ENCODE data around the gene FRMD4A.
"Not testable (repeated sequence)": the region's sequence is repeated elsewhere in the genome, so short reads cannot be mapped to it uniquely, and the experiment has no call there.

Gene FRMD4A

GRCh38 chr10:13851906-13852305 lies 478.8 kb downstream of the FRMD4A start:
- no peak for DNase-seq (ENCODE audit: low read depth in 2 of 2)

- DNase-seq (ENCODE audit: low read depth in 2 of 2) = no peak
Observed at GRCh38 chr10:13848520-13849445, 481.9 kb downstream of the FRMD4A start.

GRCh38 chr10:13847201-13847631 lies 483.5 kb downstream of the FRMD4A start:
- DNase-seq (ENCODE audit: low read depth in 2 of 2) = no peak

GRCh38 chr10:13845897-13846296 lies 484.8 kb downstream of the FRMD4A start:
- no peak for DNase-seq (ENCODE audit: low read depth in 2 of 2)

- no peak for DNase-seq (ENCODE audit: low read depth in 2 of 2)
Observed at GRCh38 chr10:13844651-13845050, 486.1 kb downstream of the FRMD4A start.

- DNase-seq (ENCODE audit: low read depth in 2 of 2) = no peak
Observed at GRCh38 chr10:13842117-13842516, 488.6 kb downstream of the FRMD4A start.

GRCh38 chr10:13840036-13840435 lies 490.7 kb downstream of the FRMD4A start:
- DNase-seq (ENCODE audit: low read depth in 2 of 2) = no peak

- no peak for DNase-seq (ENCODE audit: low read depth in 2 of 2)
Observed at GRCh38 chr10:13839430-13839990, 491.2 kb downstream of the FRMD4A start.

- no peak for DNase-seq (ENCODE audit: low read depth in 2 of 2)
Observed at GRCh38 chr10:13839030-13839429, 491.7 kb downstream of the FRMD4A start.

GRCh38 chr10:13837966-13838365 lies 492.8 kb downstream of the FRMD4A start:
- DNase-seq (ENCODE audit: low read depth in 2 of 2) = no peak

- no peak for DNase-seq (ENCODE audit: low read depth in 2 of 2)
Observed at GRCh38 chr10:13834581-13835286, 496.0 kb downstream of the FRMD4A start.

- DNase-seq (ENCODE audit: low read depth in 2 of 2) = no peak
Observed at GRCh38 chr10:13831711-13832141, 499.0 kb downstream of the FRMD4A start.

GRCh38 chr10:13830385-13830784 lies 500.3 kb downstream of the FRMD4A start:
- DNase-seq (ENCODE audit: low read depth in 2 of 2) = no peak

GRCh38 chr10:13829790-13830189 lies 500.9 kb downstream of the FRMD4A start:
- DNase-seq (ENCODE audit: low read depth in 2 of 2) = no peak

- DNase-seq (ENCODE audit: low read depth in 2 of 2) = not testable (repeated sequence)
Observed at GRCh38 chr10:13828284-13828683, 502.4 kb downstream of the FRMD4A start.

GRCh38 chr10:13827076-13827797 lies 503.5 kb downstream of the FRMD4A start:
- DNase-seq (ENCODE audit: low read depth in 2 of 2) = no peak

- no peak for DNase-seq (ENCODE audit: low read depth in 2 of 2)
Observed at GRCh38 chr10:13823709-13824405, 506.9 kb downstream of the FRMD4A start.

- no peak for DNase-seq (ENCODE audit: low read depth in 2 of 2)
Observed at GRCh38 chr10:13823096-13823708, 507.5 kb downstream of the FRMD4A start.

- no peak for DNase-seq (ENCODE audit: low read depth in 2 of 2)
Observed at GRCh38 chr10:13822490-13822889, 508.2 kb downstream of the FRMD4A start.

- no peak for DNase-seq (ENCODE audit: low read depth in 2 of 2)
Observed at GRCh38 chr10:13820964-13821337, 509.8 kb downstream of the FRMD4A start.

Measured in stimulated activated CD8-positive, alpha-beta memory T cell treated with anti-CD3 and anti-CD28 coated beads, Interleukin-7, amount 100 ng/mL, for 1 hour (primary cell).